Measurements from ENCODE around the gene ITGAL.
A peak's percentile ranks its signal among the peaks of the same experiment; 100 is the strongest.

Gene ITGAL

GRCh38 chr16:30569746-30570635 lies 97.4 kb downstream of the ITGAL start:
- no peak for DNase-seq

DNA sequence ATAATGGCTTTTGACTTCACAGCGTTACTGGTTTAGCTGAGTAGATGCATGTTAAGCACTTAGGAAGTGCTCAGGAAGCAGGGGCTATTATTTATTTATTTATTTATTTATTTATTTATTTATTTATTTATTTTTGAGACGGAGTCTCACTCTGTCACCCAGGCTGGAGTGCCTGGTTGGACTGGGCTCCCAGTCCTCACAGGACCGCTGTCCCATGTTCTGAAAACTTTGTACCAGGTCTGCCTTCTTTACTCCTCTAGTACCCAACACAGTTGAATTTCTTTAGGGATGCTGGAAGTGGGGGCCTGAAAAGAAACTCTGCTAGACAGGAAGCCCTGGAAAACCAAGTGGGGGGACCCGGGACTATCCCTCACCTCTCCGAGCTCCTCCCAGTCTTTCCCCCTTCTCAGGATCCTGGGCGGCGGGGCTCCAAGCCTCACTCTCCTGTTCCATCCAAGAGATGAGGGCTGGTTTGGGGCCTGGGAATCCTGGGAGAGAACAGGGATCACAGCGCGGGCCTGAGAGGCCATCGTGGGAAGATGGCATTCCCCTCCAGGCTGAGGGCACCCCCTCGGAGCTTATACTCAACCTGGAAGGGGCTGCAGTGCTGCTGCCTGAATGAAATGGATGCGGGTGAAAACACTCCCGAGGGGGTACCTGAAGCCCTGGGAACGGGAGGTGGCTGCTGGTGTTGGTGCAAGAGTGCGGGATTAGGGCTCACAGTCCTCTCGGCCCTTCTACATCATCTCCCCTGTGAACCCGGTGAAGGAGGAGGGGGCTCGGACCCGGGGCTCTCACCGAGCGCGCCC lies 98.3 kb downstream of the ITGAL start:
- DNase-seq, result no peak

DNA sequence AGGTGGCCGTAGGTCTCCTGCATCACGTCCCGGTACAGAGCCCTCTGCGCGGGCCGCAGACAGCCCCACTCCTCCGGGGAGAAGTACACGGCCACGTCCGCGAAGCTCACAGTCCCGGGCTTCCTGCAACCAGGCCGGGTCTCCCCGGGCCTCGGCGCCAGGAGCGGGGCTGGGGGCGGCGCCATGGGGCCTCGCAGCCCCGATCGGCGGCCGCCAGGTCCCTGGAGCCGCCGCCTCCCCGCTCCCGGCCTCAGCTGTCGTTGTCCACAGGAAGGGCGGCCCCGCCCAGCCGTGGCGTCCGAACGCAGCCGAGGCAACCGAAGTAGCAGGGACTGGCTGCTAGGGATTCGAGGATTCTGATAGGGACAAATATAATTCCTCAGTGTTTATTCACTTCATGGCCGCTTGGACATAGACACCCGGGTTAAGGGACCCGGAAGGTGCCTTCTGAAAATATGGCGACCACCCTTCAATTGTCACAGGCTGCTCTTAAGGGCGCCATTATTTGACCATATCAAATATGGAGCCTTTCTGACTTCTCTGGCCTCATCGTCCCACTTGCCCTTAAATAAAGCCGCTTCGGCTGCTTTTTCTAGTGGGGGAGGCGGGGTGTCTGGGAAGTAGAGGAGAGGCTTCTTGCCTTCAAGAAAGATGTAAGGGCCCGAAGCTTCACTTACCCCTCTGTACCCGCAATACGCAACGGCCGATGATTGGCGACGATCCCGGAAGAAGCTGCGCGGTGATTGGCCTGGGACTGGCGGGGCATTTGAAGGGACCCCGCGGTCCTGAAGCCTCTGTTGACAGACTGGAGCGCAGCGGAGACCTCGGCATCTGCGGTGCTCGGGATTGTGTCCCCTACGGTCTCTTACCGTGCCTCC lies 99.1 kb downstream of the ITGAL start, which contains the start of gene ZNF688:
TSS of gene ZNF688 (minus strand) at position 270 of the 878 bp plus-strand sequence. CDS start at position 185, 85 bp downstream.
- peak; percentile 99 for DNase-seq
